ENCODE data around the gene MORN4. TPM values are rescaled to one million over a fixed set of nuclear protein-coding genes. Genes with fewer than 3 reads are reported as not detected.
"Not testable (repeated sequence)": the region's sequence is repeated elsewhere in the genome, so short reads cannot be mapped to it uniquely, and the experiment has no call there.

The MORN4 gene
- total and polyA plus RNA-seq, 7 donors, result 1.8 to 5.6 (median 3.9) TPM

GRCh38 chr10:97650726-97651125, 17.4 kb upstream of the MORN4 start:
- no peak for DNase-seq
- WGBS, 3 donors, result 87 to 92% (median 89%) methylated on average over 3 of the region's 3 CpGs
- Histone ChIP-seq H3K36me3 (ENCODE audit: insufficient read depth in 1 of 2, low read depth in 1 of 2) (peaks cover 14 to 64% of the 10 kb centered on the region in 2 donors), H3K9me3 (no peaks in the 10 kb centered on the region), H3K27ac (no peak overlapping the region), H3K4me3 (no peak overlapping the region), H3K4me1 (peaks cover 28% of the 10 kb centered on the region), H3K27me3 (ENCODE audit: insufficient read depth in 3 of 3, low read length in 2 of 3) (no peaks in the 10 kb centered on the region)
- TF ChIP-seq CTCF (IDR thresholded peaks at IDR 0.05), result no peak
- intact Hi-C loops (cut with DNase I), result no loop called here
- no peak for ATAC-seq

- ATAC-seq; H3K9me3 ChIP-seq; H3K4me3 ChIP-seq; intact Hi-C loops (cut with DNase I); H3K27me3 ChIP-seq (ENCODE audit: insufficient read depth in 3 of 3, low read length in 2 of 3); DNase-seq: not testable (repeated sequence)
- 94 to 96% (median 96%) methylated on average over 3 to 4 of the region's 4 CpGs for WGBS, 3 donors
- H3K36me3 ChIP-seq (ENCODE audit: insufficient read depth in 1 of 2, low read depth in 1 of 2), result peaks cover 14 to 65% of the 10 kb centered on the region in 2 donors
- H3K27ac ChIP-seq, result peak overlapping the region; percentile 67
- H3K4me1 ChIP-seq, result peaks cover 28% of the 10 kb centered on the region
Measured at GRCh38 chr10:97649405-97649750, 16.1 kb upstream of the MORN4 start.

GRCh38 chr10:97648562-97649404, 15.5 kb upstream of the MORN4 start:
- no peak overlapping the region for H3K4me3 ChIP-seq
- peaks cover 28% of the 10 kb centered on the region for H3K4me1 ChIP-seq
- H3K9me3 ChIP-seq, result no peaks in the 10 kb centered on the region
- DNase-seq, result no peak
- intact Hi-C loops (cut with DNase I), result no loop called here
- no peak for TF ChIP-seq CTCF (IDR thresholded peaks at IDR 0.05)
- peak overlapping the region; percentile 67 for H3K27ac ChIP-seq
- peaks cover 14 to 65% of the 10 kb centered on the region in 2 donors for H3K36me3 ChIP-seq (ENCODE audit: insufficient read depth in 1 of 2, low read depth in 1 of 2)
- no peaks in the 10 kb centered on the region for H3K27me3 ChIP-seq (ENCODE audit: insufficient read depth in 3 of 3, low read length in 2 of 3)
- peak; percentile 78 to 85 (median 82) for ATAC-seq
- 72 to 78% (median 73%) methylated on average over 5 of the region's 5 CpGs for WGBS, 3 donors

- Histone ChIP-seq H3K4me1 (peaks cover 28% of the 10 kb centered on the region), H3K36me3 (ENCODE audit: insufficient read depth in 1 of 2, low read depth in 1 of 2) (peaks cover 6 to 53% of the 10 kb centered on the region in 2 donors), H3K9me3 (no peaks in the 10 kb centered on the region), H3K27me3 (ENCODE audit: insufficient read depth in 3 of 3, low read length in 2 of 3) (no peaks in the 10 kb centered on the region), H3K4me3 (no peak overlapping the region), H3K27ac (no peak overlapping the region)
- ATAC-seq (no peak), DNase-seq (no peak)
- 65 to 82% (median 81%) methylated on average over 1 of the region's 1 CpG for WGBS, 3 donors
- intact Hi-C loops (cut with DNase I), result no loop called here
- TF ChIP-seq CTCF (IDR thresholded peaks at IDR 0.05), result no peak
Measured at GRCh38 chr10:97647556-97647955, 14.3 kb upstream of the MORN4 start.

- intact Hi-C loops (cut with DNase I), result no loop called here
- Histone ChIP-seq H3K36me3 (ENCODE audit: insufficient read depth in 1 of 2, low read depth in 1 of 2) (peaks cover 0 to 31% of the 10 kb centered on the region in 2 donors), H3K27ac (no peak overlapping the region), H3K4me1 (peaks cover 41% of the 10 kb centered on the region), H3K9me3 (no peaks in the 10 kb centered on the region), H3K4me3 (no peak overlapping the region), H3K27me3 (ENCODE audit: insufficient read depth in 3 of 3, low read length in 2 of 3) (no peaks in the 10 kb centered on the region)
- DNase-seq (no peak), ATAC-seq (no peak)
- WGBS, 3 donors, result 77 to 85% (median 78%) methylated on average over 4 of the region's 4 CpGs
- TF ChIP-seq CTCF (IDR thresholded peaks at IDR 0.05), result no peak
Measured at GRCh38 chr10:97644936-97645335, 11.6 kb upstream of the MORN4 start.
